Parathyroid adenoma (tissue), 2 donors: ENCODE measurements around the gene SLC51B.

Experiments
- H2AFZ ChIP-seq: fragments of 300-600 bp; sonication (generic); one replicate; pipeline ENCODE4 v1.7.0; 2017; ENCODE audit warnings: antibody characterized with exemption, mild to moderate bottlenecking
- H3K27ac ChIP-seq: fragments of 300-600 bp; sonication (generic); one replicate; pipeline ENCODE4 v1.7.0; 2017
- H3K27me3 ChIP-seq: fragments of 300-600 bp; sonication (generic); one replicate; pipeline ENCODE4 v1.7.0; 2017; ENCODE audit warnings: low read length; ENCODE audit not compliant: control insufficient read depth, insufficient read depth
- H3K36me3 ChIP-seq: fragments of 300-600 bp; sonication (generic); one replicate; pipeline ENCODE4 v1.7.0; 2017; ENCODE audit warnings: low read length; ENCODE audit not compliant: control insufficient read depth, insufficient read depth
- H3K4me1 ChIP-seq: fragments of 300-600 bp; sonication (generic); one replicate; pipeline ENCODE4 v1.7.0; 2017; ENCODE audit warnings: control low read depth
- H3K4me2 ChIP-seq: fragments of 300-600 bp; sonication (generic); one replicate; pipeline ENCODE4 v1.7.0; 2017; ENCODE audit warnings: low read length
- H3K4me3 ChIP-seq: fragments of 300-600 bp; sonication (generic); one replicate; pipeline ENCODE4 v1.7.0; 2017; ENCODE audit warnings: low read depth, low read length
- H3K79me2 ChIP-seq: fragments of 300-600 bp; sonication (generic); one replicate; pipeline ENCODE4 v1.7.0; 2017; ENCODE audit warnings: control low read depth
- H3K9ac ChIP-seq: fragments of 300-600 bp; sonication (generic); one replicate; pipeline ENCODE4 v1.7.0; 2017; ENCODE audit warnings: mild to moderate bottlenecking
- H3K9me3 ChIP-seq: fragments of 300-600 bp; sonication (generic); one replicate; pipeline ENCODE4 v1.7.0; 2017; ENCODE audit warnings: low read length; ENCODE audit not compliant: control insufficient read depth
- CTCF ChIP-seq: fragments of 300-600 bp; sonication (generic); IDR thresholded peaks from one replicate; pipeline ENCODE4 v1.7.0; 2017; ENCODE audit warnings: antibody characterized with exemption, mild to moderate bottlenecking
- donor health status: primary hyperparathyroidism.

SLC51B gene

GRCh38 chr15:65083262-65083701 is 38.1 kb downstream of the SLC51B start:
- H2AFZ ChIP-seq, result no peak overlapping the region
- TF ChIP-seq CTCF, result no peak
- H3K27ac ChIP-seq, result no peak overlapping the region
- H3K9ac ChIP-seq, result no peak overlapping the region
- peaks cover 5% of the 10 kb centered on the region for H3K4me1 ChIP-seq
- no peak overlapping the region for H3K4me2 ChIP-seq
- H3K9me3 ChIP-seq, result no peaks in the 10 kb centered on the region
- H3K79me2 ChIP-seq, result no peaks in the 10 kb centered on the region
- no peak overlapping the region for H3K4me3 ChIP-seq
- no peaks in the 10 kb centered on the region for H3K36me3 ChIP-seq
- no peaks in the 10 kb centered on the region for H3K27me3 ChIP-seq

- H3K27ac ChIP-seq, result no peak overlapping the region
These were observed 39.5 kb downstream of the SLC51B start for GRCh38 chr15:65084500-65085206.

GRCh38 chr15:65085207-65085753 is 40.1 kb downstream of the SLC51B start:
- H2AFZ ChIP-seq, result no peak overlapping the region
- no peaks in the 10 kb centered on the region for H3K79me2 ChIP-seq
- no peak overlapping the region for H3K4me2 ChIP-seq
- H3K4me1 ChIP-seq, result peaks cover 5% of the 10 kb centered on the region
- H3K9me3 ChIP-seq, result no peaks in the 10 kb centered on the region
- no peak overlapping the region for H3K9ac ChIP-seq
- no peak for TF ChIP-seq CTCF
- H3K4me3 ChIP-seq, result no peak overlapping the region
- no peaks in the 10 kb centered on the region for H3K36me3 ChIP-seq
- no peak overlapping the region for H3K27ac ChIP-seq
- H3K27me3 ChIP-seq, result no peaks in the 10 kb centered on the region

More at GRCh38 chr15:65084500-65085206, 39.5 kb downstream of the SLC51B start:
- Histone ChIP-seq H3K27me3 (no peaks in the 10 kb centered on the region), H3K79me2 (no peaks in the 10 kb centered on the region), H3K36me3 (no peaks in the 10 kb centered on the region), H3K4me2 (no peak overlapping the region), H3K9ac (no peak overlapping the region), H3K4me1 (peaks cover 5% of the 10 kb centered on the region), H2AFZ (no peak overlapping the region), H3K9me3 (no peaks in the 10 kb centered on the region), H3K4me3 (no peak overlapping the region)
- TF ChIP-seq CTCF, result no peak

GRCh38 chr15:65085990-65086679 is 40.9 kb downstream of the SLC51B start:
- H3K4me3 ChIP-seq, result no peak overlapping the region
- H3K36me3 ChIP-seq, result no peaks in the 10 kb centered on the region
- H3K4me2 ChIP-seq, result no peak overlapping the region
- H3K27ac ChIP-seq, result no peak overlapping the region
- no peaks in the 10 kb centered on the region for H3K27me3 ChIP-seq
- no peak overlapping the region for H2AFZ ChIP-seq
- peaks cover 5% of the 10 kb centered on the region for H3K4me1 ChIP-seq
- no peaks in the 10 kb centered on the region for H3K79me2 ChIP-seq
- TF ChIP-seq CTCF, result peak; percentile 29
- H3K9ac ChIP-seq, result no peak overlapping the region
- no peaks in the 10 kb centered on the region for H3K9me3 ChIP-seq
